Activated naive CD4-positive, alpha-beta T cell treated with anti-CD3 and anti-CD28 coated beads, Interleukin-2, amount 10 ng/mL, durations not matched to agents 7 days and 5 days (primary cell): ENCODE data around the gene ABCA7.
A peak's percentile ranks its signal among the peaks of the same experiment; 100 is the strongest.

ENCODE experiments used
- CTCF ChIA-PET: fragments of 350-600 bp; sonication (Branson Sonifier 250); formaldehyde crosslinking; loops from one replicate; lab custom pipeline; 2021; ENCODE audit warnings: antibody characterized with exemption; lab: Charles Lee
- DNase-seq: peaks from one replicate; pipeline ENCODE4 v3.0.0-alpha.2; 2020
- H3K27ac Mint-ChIP-seq: one replicate; pipeline ENCODE4 v1.8.0; 2021; ENCODE audit warnings: mild to moderate bottlenecking, moderate library complexity, mixed read lengths
- H3K27me3 Mint-ChIP-seq: one replicate; pipeline ENCODE4 v1.8.0; 2021; ENCODE audit warnings: mild to moderate bottlenecking, mixed read lengths
- H3K36me3 Mint-ChIP-seq: one replicate; pipeline ENCODE4 v1.8.0; 2021; ENCODE audit warnings: mixed read lengths
- H3K4me1 Mint-ChIP-seq: one replicate; pipeline ENCODE4 v1.8.0; 2021; ENCODE audit warnings: mixed read lengths
- H3K4me3 Mint-ChIP-seq: one replicate; pipeline ENCODE4 v1.8.0; 2021; ENCODE audit warnings: mild to moderate bottlenecking, moderate library complexity, mixed read lengths
- H3K9me3 Mint-ChIP-seq: one replicate; pipeline ENCODE4 v1.8.0; 2021; ENCODE audit warnings: mixed read lengths

ABCA7 gene

DNA sequence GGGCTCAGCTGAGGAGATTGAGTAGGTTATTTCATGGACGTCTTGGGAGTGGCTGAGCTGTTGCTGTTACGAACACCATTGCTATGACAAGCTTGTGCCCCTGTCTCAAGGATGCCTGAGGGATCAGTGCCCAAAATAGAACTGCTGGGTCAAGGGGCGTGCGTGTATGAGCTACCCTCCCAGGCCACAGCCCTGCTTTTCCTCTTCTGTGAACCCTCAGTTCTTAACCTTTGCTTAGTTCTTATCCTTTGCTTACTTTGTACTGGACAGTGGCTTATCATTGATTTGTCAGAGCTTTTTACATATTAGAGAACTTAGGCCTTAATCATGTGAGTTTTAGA is 36.1 kb downstream of the ABCA7 start:
- CTCF ChIA-PET: interaction anchor here (0.6 to 2.4 kb wide), 4 partner anchors 9 to 37 kb away, joined by 3 to 13 read pairs (median 6); partner anchors contain the start of gene ARHGAP45
- Mint-ChIP-seq H3K9me3 (no peaks in the 10 kb centered on the region), H3K27me3 (peaks cover 3% of the 10 kb centered on the region), H3K36me3 (peaks cover 61% of the 10 kb centered on the region), H3K4me1 (peaks cover 65% of the 10 kb centered on the region), H3K4me3 (peak overlapping the region; percentile 89), H3K27ac (peak overlapping the region; percentile 97)
- no peak for DNase-seq

DNA sequence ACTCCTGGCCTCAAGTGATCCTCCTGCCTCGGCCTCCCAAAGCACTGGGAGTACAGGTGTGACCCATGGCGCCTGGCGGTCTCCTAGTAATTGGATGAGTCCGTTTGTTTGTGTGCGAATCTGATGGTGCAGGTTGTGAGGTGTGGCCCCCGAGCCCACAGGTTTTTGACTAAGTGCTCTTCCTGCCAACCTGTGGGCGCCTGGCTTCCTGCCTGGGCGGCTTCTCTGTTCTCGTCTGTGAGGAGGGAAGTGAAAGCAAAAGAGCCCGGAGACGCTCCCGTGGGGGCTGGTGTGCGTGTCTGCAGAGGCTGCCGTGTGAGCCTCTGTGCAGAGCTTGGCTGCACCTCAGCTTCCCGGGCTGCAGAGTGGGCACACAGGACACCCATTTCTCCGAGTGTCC is 37.0 kb downstream of the ABCA7 start:
- Mint-ChIP-seq H3K4me1 (peaks cover 68% of the 10 kb centered on the region), H3K27me3 (peaks cover 3% of the 10 kb centered on the region), H3K4me3 (peak overlapping the region; percentile 89), H3K9me3 (no peaks in the 10 kb centered on the region), H3K27ac (peak overlapping the region; percentile 97), H3K36me3 (peaks cover 61% of the 10 kb centered on the region)
- CTCF ChIA-PET: interaction anchor here (0.6 to 2.4 kb wide), 5 partner anchors 9 to 140 kb away, joined by 3 to 13 read pairs (median 3); partner anchors contain the start of gene ARHGAP45
- DNase-seq: peak; percentile 97

DNA sequence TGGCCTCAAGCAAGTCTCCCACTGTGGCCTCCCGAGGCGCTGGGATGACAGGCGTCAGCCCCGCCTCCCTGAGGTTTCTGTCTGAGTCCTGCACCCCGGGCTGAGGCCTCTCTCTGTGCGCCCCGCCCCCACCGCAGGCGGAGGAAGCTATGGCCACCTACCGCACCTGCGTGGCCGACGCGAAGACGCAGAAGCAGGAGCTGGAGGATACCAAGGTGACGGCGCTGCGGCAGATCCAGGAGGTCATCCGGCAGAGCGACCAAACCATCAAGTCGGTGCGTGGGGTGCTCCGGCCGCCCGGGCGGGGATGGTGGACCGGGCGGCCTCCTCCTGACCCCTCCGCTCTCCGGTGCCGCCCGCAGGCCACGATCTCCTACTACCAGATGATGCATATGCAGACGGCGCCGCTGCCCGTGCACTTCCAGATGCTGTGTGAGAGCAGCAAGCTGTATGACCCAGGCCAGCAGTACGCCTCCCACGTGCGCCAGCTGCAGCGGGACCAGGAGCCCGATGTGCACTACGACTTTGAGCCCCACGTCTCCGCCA is 39.7 kb downstream of the ABCA7 start:
- CTCF ChIA-PET: interaction anchor here (1.4 kb wide), 1 partner anchor 15 kb away, joined by 6 read pairs; no protein-coding TSS in a partner anchor
- peak overlapping the region; percentile 97 for H3K27ac Mint-ChIP-seq
- H3K4me1 Mint-ChIP-seq: peaks cover 64% of the 10 kb centered on the region
- H3K9me3 Mint-ChIP-seq: no peaks in the 10 kb centered on the region
- H3K4me3 Mint-ChIP-seq: peak overlapping the region; percentile 89
- H3K36me3 Mint-ChIP-seq: peaks cover 57% of the 10 kb centered on the region
- H3K27me3 Mint-ChIP-seq: peaks cover 3% of the 10 kb centered on the region
- peak; percentile 88 for DNase-seq

DNA sequence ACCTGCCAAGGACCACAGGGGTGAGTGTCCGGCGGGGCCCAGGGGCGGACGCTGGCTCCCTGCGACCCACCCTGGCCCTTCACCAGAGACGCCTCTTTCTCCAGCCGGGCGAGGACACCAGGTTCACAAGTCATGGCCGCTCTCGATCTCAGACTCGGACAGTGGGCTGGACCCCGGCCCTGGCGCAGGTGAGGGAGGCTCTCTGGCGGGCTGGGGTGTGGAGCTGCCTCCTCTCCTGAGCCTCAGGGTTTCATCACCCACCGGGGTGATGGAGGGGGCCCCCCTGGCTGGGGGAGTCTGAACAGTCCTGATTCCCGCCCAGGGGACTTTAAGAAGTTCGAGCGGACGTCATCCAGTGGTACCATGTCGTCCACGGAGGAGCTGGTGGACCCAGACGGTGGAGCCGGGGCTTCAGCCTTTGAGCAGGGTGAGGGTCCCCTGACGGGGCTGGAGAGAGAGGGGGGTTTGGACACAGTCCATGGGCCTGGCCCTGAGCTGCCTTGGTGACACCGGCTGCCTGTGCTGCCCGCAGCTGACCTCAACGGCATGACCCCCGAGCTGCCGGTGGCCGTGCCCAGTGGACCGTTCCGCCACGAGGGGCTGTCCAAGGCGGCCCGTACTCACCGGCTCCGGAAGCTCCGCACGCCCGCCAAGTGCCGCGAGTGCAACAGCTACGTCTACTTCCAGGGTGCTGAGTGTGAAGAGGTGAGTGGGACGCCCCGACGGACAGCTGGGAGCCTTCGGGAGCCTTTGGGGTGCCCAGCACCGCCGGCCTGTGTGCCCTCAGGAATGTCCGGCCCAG is 40.7 kb downstream of the ABCA7 start:
- peaks cover 3% of the 10 kb centered on the region for H3K27me3 Mint-ChIP-seq
- DNase-seq: no peak
- no peaks in the 10 kb centered on the region for H3K9me3 Mint-ChIP-seq
- H3K4me1 Mint-ChIP-seq: peaks cover 68% of the 10 kb centered on the region
- H3K4me3 Mint-ChIP-seq: peak overlapping the region; percentile 41
- CTCF ChIA-PET: interaction anchor here (0.7 to 1.4 kb wide), 2 partner anchors 16 kb away, joined by 3 to 6 read pairs; no protein-coding TSS in a partner anchor
- peak overlapping the region; percentile 79 for H3K27ac Mint-ChIP-seq
- peaks cover 64% of the 10 kb centered on the region for H3K36me3 Mint-ChIP-seq

DNA sequence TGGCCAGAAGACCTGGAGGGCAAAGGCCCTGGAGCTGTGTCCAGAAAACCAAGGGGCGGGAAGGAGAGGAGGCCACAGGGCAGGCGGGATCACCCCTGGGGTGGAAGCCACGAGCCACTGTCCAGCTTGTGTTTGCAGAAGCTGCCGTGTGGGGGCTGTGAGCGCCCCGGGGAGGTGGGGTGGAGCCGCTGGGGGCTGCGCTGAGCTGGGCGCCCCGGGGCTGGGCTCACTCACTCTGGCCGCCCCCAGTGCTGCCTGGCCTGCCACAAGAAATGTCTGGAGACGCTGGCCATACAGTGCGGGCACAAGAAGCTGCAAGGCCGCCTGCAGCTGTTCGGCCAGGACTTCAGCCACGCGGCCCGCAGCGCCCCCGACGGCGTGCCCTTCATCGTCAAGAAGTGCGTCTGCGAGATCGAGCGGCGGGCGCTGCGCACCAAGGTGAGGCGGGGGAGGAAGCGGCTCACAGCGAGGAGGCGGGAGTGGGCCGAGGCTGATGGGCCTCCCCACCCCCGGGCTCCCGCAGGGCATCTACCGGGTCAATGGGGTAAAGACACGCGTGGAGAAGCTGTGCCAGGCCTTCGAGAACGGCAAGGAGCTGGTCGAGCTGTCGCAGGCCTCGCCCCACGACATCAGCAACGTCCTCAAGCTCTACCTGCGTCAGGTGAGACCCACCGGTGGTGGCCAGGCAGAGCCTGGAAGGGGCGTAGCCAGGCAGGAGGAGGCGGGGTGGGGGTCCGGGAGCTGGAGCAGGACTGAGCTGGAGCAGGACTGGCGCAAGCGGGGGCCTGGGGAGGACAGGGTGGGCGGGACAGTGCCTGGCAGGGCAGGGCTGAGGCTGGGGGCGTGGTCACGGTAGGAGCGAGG is 41.6 kb downstream of the ABCA7 start:
- DNase-seq: no peak
- CTCF ChIA-PET: interaction anchor here (0.7 to 1.3 kb wide), 3 partner anchors 14 to 32 kb away, joined by 3 read pairs; no protein-coding TSS in a partner anchor
- no peaks in the 10 kb centered on the region for H3K9me3 Mint-ChIP-seq
- peaks cover 64% of the 10 kb centered on the region for H3K4me1 Mint-ChIP-seq
- peak overlapping the region; percentile 81 for H3K27ac Mint-ChIP-seq
- H3K36me3 Mint-ChIP-seq: peaks cover 59% of the 10 kb centered on the region
- peaks cover 3% of the 10 kb centered on the region for H3K27me3 Mint-ChIP-seq
- H3K4me3 Mint-ChIP-seq: peak overlapping the region; percentile 41

DNA sequence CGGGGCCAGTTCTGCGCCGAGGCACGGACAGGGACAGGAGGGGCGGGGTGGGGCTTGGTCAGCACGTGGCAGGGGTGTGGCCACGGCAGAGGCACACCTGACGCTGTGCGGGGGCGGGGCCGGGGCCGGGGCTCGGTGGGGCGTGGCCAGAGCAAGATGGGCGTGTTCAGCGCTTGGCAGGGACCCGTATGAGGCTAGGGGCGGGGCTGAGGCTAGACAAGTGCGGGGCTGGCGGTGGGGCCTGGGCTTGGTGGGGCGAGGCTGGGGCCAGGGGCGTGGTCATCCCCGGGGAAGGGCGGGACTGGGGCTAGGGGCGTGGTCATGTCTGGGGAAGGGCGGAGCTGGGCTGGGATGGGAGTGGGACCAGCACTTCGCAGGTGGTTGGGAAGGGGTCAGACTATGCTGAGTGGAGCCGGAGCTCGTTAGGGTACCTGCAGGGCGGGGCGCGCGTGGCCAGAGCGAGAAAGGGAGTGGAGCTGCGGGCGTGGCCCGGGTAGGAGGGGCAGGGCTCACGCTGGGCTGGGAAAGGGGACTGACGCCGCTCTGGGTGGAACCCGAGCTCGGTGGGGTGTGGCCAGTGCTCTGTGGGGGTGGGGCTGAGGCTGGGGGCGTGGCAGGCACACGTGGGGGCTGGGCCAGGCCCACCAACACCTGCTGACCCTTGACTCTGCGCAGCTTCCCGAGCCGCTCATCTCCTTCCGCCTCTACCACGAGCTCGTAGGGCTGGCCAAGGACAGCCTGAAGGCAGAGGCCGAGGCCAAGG is 42.4 kb downstream of the ABCA7 start:
- Mint-ChIP-seq H3K4me3 (peak overlapping the region; percentile 33), H3K9me3 (no peaks in the 10 kb centered on the region), H3K27ac (peak overlapping the region; percentile 81), H3K4me1 (peaks cover 62% of the 10 kb centered on the region), H3K27me3 (peaks cover 3% of the 10 kb centered on the region), H3K36me3 (peaks cover 54% of the 10 kb centered on the region)
- peak; percentile 95 for DNase-seq
- CTCF ChIA-PET: interaction anchor here (0.8 to 1.3 kb wide), 2 partner anchors 15 to 31 kb away, joined by 3 read pairs; no protein-coding TSS in a partner anchor

DNA sequence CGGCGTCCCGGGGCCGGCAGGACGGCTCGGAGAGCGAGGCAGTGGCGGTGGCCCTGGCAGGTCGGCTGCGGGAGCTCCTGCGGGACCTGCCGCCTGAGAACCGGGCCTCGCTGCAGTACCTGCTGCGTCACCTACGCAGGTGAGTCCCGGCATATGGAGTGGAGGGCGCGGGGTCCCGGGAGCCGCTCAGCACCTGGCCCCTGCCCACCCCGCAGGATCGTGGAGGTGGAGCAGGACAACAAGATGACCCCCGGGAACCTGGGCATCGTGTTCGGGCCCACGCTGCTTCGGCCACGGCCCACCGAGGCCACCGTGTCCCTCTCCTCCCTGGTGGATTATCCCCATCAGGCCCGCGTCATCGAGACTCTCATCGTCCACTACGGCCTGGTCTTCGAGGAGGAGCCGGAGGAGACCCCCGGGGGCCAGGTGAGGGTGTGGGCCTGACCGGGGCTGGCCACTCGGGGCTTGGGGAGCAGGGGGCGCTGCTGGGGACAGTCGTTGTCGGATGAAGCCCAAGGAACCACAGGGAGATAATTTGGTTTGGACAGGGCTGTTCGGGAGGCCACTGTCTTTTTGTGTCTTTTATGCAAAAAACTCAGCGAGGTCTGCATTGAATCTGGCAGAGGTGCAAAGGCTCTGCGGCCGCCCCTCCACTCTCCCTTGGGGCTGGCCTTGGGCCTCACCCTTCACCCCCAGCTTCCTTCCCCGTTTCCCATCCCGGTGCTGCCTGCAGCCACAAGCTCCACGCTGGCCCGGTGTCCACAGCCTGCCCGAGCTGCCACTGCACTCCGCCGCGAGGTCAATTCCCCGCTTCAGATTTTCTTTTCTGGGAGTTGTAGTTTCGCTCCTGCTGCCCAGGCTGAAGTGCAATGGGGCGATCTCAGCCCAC is 43.3 kb downstream of the ABCA7 start:
- Mint-ChIP-seq H3K4me3 (no peak overlapping the region), H3K27ac (peak overlapping the region; percentile 42), H3K36me3 (peaks cover 53% of the 10 kb centered on the region), H3K4me1 (peaks cover 70% of the 10 kb centered on the region), H3K27me3 (peaks cover 3% of the 10 kb centered on the region), H3K9me3 (no peaks in the 10 kb centered on the region)
- no peak for DNase-seq
- CTCF ChIA-PET: no interaction called here

DNA sequence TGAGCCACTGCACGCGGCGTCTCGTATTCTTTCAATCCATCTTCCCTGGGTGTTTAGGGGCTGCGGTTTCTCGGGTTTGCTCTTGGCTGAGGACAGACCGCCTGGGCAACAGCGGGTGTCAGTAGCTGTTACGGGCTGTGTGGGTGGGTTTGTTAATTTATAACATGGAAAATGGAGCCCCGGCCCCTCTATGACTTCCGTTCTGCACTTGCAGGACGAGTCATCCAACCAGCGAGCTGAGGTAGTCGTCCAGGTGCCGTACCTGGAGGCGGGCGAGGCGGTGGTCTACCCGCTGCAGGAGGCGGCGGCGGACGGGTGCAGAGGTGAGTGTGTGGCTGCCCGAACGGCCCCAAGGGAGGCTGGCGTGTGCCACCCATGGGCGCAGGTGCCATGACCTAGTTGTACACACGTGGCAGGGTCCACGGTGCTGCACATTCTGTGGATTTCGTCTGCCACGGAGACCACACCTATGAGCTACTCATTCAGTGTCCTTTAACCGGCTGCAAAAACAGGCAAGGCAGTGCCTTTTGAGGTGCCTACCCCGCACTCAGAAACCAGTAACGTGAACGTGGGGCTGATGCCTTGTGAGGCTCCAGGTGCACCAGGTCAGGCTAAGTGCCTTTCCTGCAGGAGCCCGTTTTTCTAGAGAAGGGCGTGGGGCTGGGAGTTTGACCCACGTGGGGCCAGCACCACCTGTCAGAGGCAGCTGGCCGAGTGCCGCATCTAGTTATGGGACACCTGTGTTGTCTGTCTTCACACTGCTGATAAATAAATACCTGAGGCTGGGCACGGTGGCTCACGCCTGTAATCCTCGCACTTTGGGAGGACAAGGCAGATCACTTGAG is 44.3 kb downstream of the ABCA7 start:
- CTCF ChIA-PET: interaction anchor here (0.9 to 1.0 kb wide), 2 partner anchors 10 to 17 kb away, joined by 3 read pairs; partner anchors contain the start of gene ARHGAP45
- Mint-ChIP-seq H3K9me3 (no peaks in the 10 kb centered on the region), H3K4me1 (peaks cover 79% of the 10 kb centered on the region), H3K27ac (peak overlapping the region; percentile 84), H3K27me3 (peaks cover 8% of the 10 kb centered on the region), H3K36me3 (peaks cover 55% of the 10 kb centered on the region), H3K4me3 (peak overlapping the region; percentile 10)
- DNase-seq: no peak

DNA sequence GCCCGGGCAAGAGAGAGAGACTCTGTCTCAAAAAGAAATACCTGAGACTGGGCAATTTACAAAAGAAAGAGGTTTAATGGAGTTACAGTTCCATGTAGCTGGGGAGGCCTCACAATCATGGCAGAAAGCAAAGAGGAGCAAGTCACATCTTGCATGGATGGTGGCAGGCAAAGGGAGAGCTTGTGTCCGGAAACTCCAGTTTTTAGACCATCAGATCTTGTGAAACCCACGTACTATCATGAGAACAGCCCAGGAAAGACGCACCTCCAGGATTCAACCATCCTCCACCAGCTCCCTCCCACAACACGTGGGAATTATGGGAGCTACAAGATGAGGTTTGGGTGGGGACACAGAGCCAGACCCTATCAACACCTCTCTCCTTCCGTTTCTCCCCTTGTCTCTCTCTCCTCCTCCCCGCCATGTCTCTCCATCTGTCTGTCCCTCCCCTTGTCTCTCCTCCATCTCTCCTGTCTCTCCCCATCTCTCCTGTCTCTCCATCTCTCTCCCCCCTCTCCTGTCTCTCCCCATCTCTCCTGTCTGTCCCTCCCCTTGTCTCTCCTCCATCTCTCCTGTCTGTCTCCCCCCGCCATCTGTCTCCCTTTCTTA is 45.2 kb downstream of the ABCA7 start:
- H3K4me3 Mint-ChIP-seq: peak overlapping the region; percentile 26
- peaks cover 5% of the 10 kb centered on the region for H3K27me3 Mint-ChIP-seq
- H3K9me3 Mint-ChIP-seq: no peaks in the 10 kb centered on the region
- CTCF ChIA-PET: interaction anchor here (1.0 kb wide), 1 partner anchor 18 kb away, joined by 3 read pairs; the partner anchor contains the start of gene ARHGAP45
- DNase-seq: no peak
- H3K4me1 Mint-ChIP-seq: peaks cover 72% of the 10 kb centered on the region
- peaks cover 46% of the 10 kb centered on the region for H3K36me3 Mint-ChIP-seq
- peak overlapping the region; percentile 84 for H3K27ac Mint-ChIP-seq

DNA sequence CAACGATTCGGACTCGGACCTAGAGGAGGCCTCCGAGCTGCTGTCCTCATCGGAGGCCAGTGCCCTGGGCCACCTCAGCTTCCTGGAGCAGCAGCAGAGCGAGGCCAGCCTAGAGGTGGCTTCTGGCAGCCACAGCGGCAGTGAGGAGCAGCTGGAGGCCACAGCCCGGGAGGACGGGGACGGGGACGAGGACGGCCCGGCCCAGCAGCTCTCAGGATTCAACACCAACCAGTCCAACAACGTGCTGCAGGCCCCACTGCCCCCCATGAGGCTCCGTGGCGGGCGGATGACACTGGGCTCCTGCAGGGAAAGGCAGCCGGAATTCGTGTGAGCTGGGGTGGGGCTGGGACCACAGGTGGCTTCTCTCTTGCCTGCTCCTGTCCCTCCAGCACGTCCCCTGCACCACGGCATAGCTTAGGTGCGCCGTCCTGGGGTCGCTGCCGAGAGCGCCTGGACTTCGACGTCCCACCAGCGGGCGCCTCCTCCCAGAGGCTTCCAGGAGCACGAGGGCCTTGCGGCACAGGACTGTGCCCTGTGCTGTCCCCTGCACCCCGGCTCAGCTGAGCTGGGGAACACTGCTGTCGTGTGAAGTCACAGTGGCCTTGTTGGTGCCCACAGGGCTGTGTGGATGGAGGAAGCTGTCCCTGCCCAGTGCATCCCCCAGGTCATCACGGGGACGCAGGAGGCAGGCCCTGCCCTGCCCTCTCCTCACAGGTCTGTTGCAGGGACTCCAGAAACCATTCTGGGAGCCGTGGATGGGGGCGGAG is 46.0 kb downstream of the ABCA7 start:
- H3K36me3 Mint-ChIP-seq: peaks cover 43% of the 10 kb centered on the region
- peaks cover 69% of the 10 kb centered on the region for H3K4me1 Mint-ChIP-seq
- no peaks in the 10 kb centered on the region for H3K9me3 Mint-ChIP-seq
- peaks cover 5% of the 10 kb centered on the region for H3K27me3 Mint-ChIP-seq
- CTCF ChIA-PET: interaction anchor here (0.6 to 1.6 kb wide), 3 partner anchors 9 to 181 kb away, joined by 3 to 4 read pairs (median 3); no protein-coding TSS in a partner anchor
- H3K27ac Mint-ChIP-seq: peak overlapping the region; percentile 84
- H3K4me3 Mint-ChIP-seq: peak overlapping the region; percentile 26
- DNase-seq: no peak

DNA sequence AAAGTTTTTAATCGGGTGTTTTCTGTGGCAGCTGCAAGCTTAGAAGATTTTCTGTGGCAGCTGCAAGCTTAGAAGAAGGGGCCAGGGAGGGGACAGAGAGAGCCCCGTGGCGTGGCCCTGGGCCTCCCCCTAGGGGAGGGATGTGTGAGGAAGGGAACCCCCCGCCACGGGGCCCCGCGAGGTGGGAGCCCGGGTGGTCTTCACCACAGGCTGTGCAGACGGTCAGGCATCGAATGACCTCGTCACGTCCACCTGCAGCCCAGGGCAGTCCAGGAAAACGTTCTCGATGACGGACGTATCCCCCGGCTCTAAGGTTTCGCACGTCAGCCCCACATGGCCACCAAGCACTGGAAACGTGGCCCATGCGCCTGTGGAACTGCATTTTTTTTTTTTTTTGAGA is 46.7 kb downstream of the ABCA7 start:
- Mint-ChIP-seq H3K27ac (peak overlapping the region; percentile 78), H3K4me3 (no peak overlapping the region), H3K9me3 (no peaks in the 10 kb centered on the region), H3K4me1 (peaks cover 64% of the 10 kb centered on the region), H3K36me3 (peaks cover 39% of the 10 kb centered on the region), H3K27me3 (peaks cover 5% of the 10 kb centered on the region)
- CTCF ChIA-PET: interaction anchor here (0.6 to 1.6 kb wide), 4 partner anchors 10 to 180 kb away, joined by 3 to 4 read pairs (median 4); no protein-coding TSS in a partner anchor
- DNase-seq: no peak
